ENCODE measurements around the gene EYS. TPM values are rescaled to one million over a fixed set of nuclear protein-coding genes. Genes with fewer than 3 reads are reported as not detected.
"Not testable (repeated sequence)": the region's sequence is repeated elsewhere in the genome, so short reads cannot be mapped to it uniquely, and the experiment has no call there.

The EYS gene
- total RNA-seq, 1 donor, result under 0.01 TPM

- DNase-seq (ENCODE audit: low read depth in 2 of 3, low spot score in 2 of 3), result not testable (repeated sequence)
Measured at GRCh38 chr6:64030950-64031618, 1675.9 kb downstream of the EYS start.

GRCh38 chr6:64023693-64024092 is 1683.3 kb downstream of the EYS start:
- no peak for DNase-seq (ENCODE audit: low read depth in 2 of 3, low spot score in 2 of 3)

GRCh38 chr6:64014595-64014994 is 1692.4 kb downstream of the EYS start:
- peak in 2 of 3 donors; percentile 8 to 62 for DNase-seq (ENCODE audit: low read depth in 2 of 3, low spot score in 2 of 3)

GRCh38 chr6:64013011-64013410 is 1694.0 kb downstream of the EYS start:
- DNase-seq (ENCODE audit: low read depth in 2 of 3, low spot score in 2 of 3), result no peak

- peak in 2 of 3 donors; percentile 8 to 64 for DNase-seq (ENCODE audit: low read depth in 2 of 3, low spot score in 2 of 3)
Measured at GRCh38 chr6:64012351-64013001, 1694.5 kb downstream of the EYS start.

GRCh38 chr6:64010666-64011065 is 1696.4 kb downstream of the EYS start:
- no peak for DNase-seq (ENCODE audit: low read depth in 2 of 3, low spot score in 2 of 3)

GRCh38 chr6:64010010-64010409 is 1697.0 kb downstream of the EYS start:
- no peak for DNase-seq (ENCODE audit: low read depth in 2 of 3, low spot score in 2 of 3)

- DNase-seq (ENCODE audit: low read depth in 2 of 3, low spot score in 2 of 3), result no peak
Measured at GRCh38 chr6:64006246-64006645, 1700.8 kb downstream of the EYS start.

GRCh38 chr6:64000818-64001491 is 1706.1 kb downstream of the EYS start:
- no peak for DNase-seq (ENCODE audit: low read depth in 2 of 3, low spot score in 2 of 3)

GRCh38 chr6:63999613-64000012 is 1707.4 kb downstream of the EYS start:
- no peak for DNase-seq (ENCODE audit: low read depth in 2 of 3, low spot score in 2 of 3)

- no peak for DNase-seq (ENCODE audit: low read depth in 2 of 3, low spot score in 2 of 3)
Measured at GRCh38 chr6:63998991-63999390, 1708.0 kb downstream of the EYS start.

- no peak for DNase-seq (ENCODE audit: low read depth in 2 of 3, low spot score in 2 of 3)
Measured at GRCh38 chr6:63997734-63998133, 1709.3 kb downstream of the EYS start.

GRCh38 chr6:63997221-63997620 is 1709.8 kb downstream of the EYS start:
- DNase-seq (ENCODE audit: low read depth in 2 of 3, low spot score in 2 of 3), result no peak

- DNase-seq (ENCODE audit: low read depth in 2 of 3, low spot score in 2 of 3), result no peak
Measured at GRCh38 chr6:63985223-63985622, 1721.8 kb downstream of the EYS start.

- DNase-seq (ENCODE audit: low read depth in 2 of 3, low spot score in 2 of 3), result no peak
Measured at GRCh38 chr6:63975699-63976098, 1731.3 kb downstream of the EYS start.

- no peak for DNase-seq (ENCODE audit: low read depth in 2 of 3, low spot score in 2 of 3)
Measured at GRCh38 chr6:63968650-63969049, 1738.4 kb downstream of the EYS start.

- DNase-seq (ENCODE audit: low read depth in 2 of 3, low spot score in 2 of 3), result no peak
Measured at GRCh38 chr6:63964366-63964765, 1742.7 kb downstream of the EYS start.

GRCh38 chr6:63963769-63964315 is 1743.2 kb downstream of the EYS start:
- DNase-seq (ENCODE audit: low read depth in 2 of 3, low spot score in 2 of 3), result no peak

- DNase-seq (ENCODE audit: low read depth in 2 of 3, low spot score in 2 of 3), result peak in 1 of 3 donors; percentile 58
Measured at GRCh38 chr6:63953336-63954021, 1753.5 kb downstream of the EYS start.

- no peak for DNase-seq (ENCODE audit: low read depth in 2 of 3, low spot score in 2 of 3)
Measured at GRCh38 chr6:63947792-63948529, 1759.1 kb downstream of the EYS start.

All from hematopoietic multipotent progenitor cell (in vitro differentiated cells).